SIG-M5 (cell line): ENCODE results near the gene HHAT.
A peak's percentile ranks its signal among the peaks of the same experiment; 100 is the strongest.
"Not testable (repeated sequence)": the region's sequence is repeated elsewhere in the genome, so short reads cannot be mapped to it uniquely, and the experiment has no call there.

Source experiments
- DNase-seq: peaks from one replicate; lab custom pipeline; 2025; lab: John Stamatoyannopoulos, UW

HHAT gene

DNA sequence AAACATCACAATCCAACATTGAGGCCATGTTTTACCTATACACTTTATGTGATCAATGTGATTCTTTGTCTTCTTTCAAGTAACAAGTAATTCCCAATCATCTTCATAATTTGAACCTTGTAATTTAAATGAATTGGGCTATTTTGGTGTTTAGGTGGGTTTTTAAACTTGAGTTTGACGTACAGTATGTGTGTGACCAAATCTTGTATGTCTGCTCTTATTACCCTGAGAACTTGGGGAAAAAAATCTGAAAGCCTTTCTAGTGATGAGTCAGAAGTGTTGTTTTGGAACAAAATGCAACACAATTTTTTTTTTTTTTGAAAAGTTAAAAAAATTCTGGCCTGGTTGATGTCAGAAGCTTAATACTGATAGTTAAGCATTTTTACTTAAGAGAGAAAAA, 68.5 kb downstream of the HHAT start:
- no peak for DNase-seq

DNA sequence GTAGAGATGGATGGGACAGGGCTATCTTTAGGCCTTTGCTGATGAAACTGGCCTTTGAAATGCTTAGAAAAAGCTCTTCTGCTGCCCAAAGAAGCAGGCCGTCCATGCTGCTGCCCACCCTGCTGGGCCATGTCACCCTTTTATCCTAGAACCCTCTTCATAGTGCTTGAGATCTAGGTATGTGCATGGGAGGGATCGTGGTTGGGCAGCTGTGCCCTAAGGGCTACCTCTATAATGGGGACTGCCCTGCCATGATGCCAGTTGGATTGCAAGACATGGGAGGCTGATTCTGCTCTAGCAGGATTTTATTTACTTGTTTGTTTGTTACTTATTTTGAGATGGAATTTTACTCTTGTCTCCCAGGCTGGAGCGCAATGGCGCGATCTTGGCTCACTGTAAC, 69.0 kb downstream of the HHAT start:
- DNase-seq = no peak

- no peak for DNase-seq
Measured at GRCh38 chr1:210398466-210398865, 69.8 kb downstream of the HHAT start.

- DNase-seq = peak; percentile 21
Measured at GRCh38 chr1:210400043-210400840, 71.5 kb downstream of the HHAT start.

DNA sequence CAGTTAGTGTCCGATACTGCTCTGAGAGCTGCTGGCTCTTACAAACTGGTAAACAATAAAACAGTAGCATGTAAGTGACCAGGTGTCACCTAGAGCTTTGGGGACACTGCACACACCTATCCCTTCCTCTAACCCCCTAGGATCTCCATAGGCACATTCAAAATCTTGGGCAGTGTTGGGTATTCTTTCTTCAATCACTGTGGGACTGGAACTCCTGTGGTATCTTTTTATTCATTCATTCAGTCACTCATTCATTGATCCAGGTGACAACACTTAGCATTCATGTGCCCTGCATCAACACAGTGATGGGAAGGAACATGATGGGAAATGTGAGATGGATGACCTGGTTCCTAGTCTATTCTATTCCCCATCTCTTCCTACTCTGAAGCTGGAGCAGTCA, 73.9 kb downstream of the HHAT start:
- no peak for DNase-seq

DNA sequence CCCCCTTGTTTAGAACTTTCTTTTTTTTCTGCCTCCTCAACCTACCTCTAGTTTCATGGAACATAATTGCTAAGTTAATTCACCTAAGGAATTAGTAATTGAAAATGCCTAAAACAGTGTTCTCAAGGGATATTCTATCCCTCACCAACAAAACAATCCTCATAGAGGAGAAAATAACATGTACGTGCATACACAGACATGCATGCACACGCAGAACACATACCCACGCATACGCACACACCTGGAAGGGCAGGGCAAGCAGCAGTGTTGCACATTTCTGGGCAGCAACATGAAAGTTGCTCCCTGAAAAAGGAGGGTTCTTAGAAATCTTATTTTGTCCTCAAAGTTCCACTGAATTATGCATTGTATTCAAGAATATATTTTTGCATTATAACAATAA, 76.6 kb downstream of the HHAT start:
- DNase-seq = no peak

- not testable (repeated sequence) for DNase-seq
Measured at GRCh38 chr1:210406341-210406740, 77.6 kb downstream of the HHAT start.

- no peak for DNase-seq
Measured at GRCh38 chr1:210407207-210407886, 78.6 kb downstream of the HHAT start.

DNA sequence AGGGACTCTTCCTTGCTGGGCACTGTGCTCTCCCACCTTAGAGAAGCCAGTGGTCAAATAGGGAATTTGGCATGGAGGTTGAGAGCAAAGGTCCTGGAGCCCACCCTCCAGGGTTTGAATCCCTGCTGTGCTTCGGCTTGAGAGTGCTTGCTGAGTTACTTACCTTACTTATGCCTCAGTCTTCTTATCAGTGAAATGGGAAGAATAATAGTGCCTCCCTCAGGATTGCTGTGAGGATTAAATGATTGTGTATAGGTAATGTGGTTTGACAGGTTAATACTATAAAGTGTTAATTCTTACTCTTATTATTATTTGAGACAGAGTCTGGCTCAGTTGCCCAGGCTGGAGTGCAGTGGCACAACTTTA, 79.2 kb downstream of the HHAT start:
- DNase-seq = no peak

GRCh38 chr1:210412240-210412639, 83.5 kb downstream of the HHAT start:
- DNase-seq = no peak

- DNase-seq = no peak
Measured at GRCh38 chr1:210413951-210414350, 85.2 kb downstream of the HHAT start.

GRCh38 chr1:210415846-210416448, 87.2 kb downstream of the HHAT start:
- no peak for DNase-seq

DNA sequence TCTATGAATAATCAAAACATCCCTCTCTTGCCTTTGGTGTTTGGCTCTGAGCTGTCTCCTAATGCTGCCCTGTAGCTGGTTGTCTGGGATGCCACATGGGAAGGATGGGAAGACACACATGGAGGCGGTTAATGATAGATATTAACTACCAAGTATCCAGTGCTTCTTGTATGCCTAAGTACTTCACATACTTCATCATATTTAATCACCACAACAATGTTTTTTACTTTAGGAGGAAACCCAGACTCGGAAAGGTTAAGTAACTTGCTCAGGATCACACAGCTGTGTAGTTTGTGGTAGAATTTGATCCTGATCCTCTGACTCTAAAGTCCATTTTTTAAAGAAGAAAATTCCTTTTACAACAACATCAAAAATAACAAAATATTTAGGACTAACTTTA, 88.0 kb downstream of the HHAT start:
- DNase-seq = no peak

DNA sequence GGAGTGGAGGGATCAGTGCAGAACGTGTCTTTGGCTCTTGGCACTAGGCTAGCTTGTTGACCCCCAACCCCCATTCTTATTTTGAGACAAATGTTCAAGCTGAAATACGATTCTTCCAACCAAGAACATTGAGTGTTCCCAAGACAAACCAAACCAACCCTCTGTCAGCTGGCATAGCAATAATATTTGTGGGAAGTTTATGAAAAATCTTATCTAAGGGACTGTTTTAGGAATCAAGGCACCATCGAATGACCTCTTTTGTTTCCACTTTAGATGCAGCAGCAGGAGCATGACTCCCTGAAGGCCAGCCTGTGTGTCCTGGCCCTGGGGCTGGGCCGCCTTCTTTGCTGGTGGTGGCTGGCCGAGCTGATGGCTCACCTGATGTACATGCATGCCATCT, 89.2 kb downstream of the HHAT start:
- no peak for DNase-seq

DNA sequence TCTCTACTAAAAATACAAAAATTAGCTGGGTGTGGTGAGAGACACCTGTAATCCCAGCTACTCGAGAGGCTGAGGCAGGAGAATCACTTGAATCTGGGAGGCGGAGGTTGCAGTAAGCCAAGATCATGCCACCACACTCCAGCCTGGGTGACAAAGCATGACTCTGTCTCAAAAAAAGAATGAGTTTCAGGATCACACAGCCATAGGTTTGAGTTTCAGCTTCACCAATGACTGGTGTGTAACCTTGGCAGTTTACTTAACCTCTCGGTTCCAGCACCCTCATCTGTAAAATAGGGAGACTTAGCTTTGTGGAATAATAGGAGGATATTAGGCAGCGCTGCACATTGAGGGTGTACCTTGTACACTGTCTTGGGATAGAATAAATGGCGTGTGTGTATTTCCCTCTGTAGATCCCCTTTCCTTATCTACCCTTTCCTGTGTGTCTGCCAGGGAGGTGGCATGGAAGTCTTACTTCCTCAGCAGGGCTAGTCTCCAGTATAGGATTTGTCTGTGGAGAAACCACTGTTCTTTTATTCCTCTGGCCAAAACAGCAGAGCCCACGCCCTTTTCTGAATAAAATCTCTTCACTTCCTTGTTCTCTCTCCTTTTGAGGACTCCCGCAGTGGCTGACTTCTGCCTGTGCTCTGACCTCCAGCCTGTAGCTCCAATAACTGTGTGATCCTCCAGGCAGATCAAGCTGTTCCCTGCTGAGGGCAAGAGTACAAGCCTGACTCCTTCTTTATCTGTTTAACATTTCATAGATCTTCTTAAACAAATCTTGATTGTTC, 90.4 kb downstream of the HHAT start:
- no peak for DNase-seq

- DNase-seq = not testable (repeated sequence)
Measured at GRCh38 chr1:210426696-210427095, 98.0 kb downstream of the HHAT start.

- no peak for DNase-seq
Measured at GRCh38 chr1:210428696-210429095, 100.0 kb downstream of the HHAT start.

DNA sequence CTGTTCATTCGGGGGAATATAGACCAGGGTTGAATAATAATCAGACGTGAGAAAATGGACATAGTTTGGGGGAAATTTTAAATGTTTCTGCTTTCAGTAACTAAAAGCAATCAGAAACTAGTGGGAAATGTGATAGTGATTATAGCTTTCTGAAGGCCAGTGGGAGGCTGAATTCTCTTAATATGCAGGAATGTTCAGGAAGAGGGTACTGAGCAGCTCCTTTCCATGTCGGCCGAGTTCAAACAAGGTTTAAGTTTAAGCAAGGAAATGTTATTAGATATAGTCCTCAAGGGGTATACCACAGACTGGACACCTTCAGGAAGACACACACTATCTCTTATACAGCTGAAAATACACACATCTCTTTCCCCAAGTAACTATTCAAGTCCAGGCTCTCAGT, 105.5 kb downstream of the HHAT start:
- DNase-seq = no peak

DNA sequence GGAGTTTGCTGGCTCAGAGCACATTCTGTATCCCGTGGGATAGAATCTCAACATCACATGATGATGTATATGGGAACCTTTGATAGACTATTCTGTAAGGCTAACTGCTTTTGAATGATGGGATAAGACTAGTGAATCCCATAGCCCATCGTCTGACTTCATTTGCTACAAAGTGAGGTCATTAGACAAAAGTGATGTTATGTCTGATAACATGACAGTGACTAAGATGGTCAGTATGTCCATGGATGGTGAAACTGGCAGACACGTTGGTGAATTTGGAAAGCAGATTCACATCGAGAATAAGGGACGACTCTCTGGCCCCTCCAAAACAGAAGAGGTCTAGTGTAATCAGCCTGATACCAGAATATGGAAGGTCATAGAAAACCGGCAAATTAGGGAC, 108.4 kb downstream of the HHAT start:
- no peak for DNase-seq

DNA sequence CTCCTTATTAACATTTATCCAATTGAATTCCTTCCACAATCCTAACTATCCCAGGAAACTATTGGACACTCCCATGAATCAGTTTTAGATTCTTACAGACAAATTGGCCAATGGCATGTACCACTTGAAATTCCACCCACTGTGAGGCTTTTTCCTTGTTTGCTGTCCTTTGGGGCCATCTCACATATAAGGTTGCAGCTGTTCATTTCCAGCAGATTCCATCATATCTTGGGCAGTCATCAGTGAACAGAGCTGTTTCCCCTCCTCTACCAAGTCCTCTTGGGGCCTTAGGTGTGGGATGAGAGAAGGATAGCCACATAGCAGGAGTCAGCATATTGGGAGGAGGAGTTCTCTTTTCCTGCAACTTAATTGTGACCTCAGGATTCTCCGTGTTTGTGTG, 109.1 kb downstream of the HHAT start:
- no peak for DNase-seq

GRCh38 chr1:210438928-210439841, 110.5 kb downstream of the HHAT start:
- DNase-seq = no peak
